ENCODE results near the gene PM20D2. TPM values are rescaled to one million over a fixed set of nuclear protein-coding genes. Genes with fewer than 3 reads are reported as not detected.

PM20D2 gene
- total and polyA plus RNA-seq, 5 donors = 4.8 to 17.1 (median 12.1) TPM

DNA sequence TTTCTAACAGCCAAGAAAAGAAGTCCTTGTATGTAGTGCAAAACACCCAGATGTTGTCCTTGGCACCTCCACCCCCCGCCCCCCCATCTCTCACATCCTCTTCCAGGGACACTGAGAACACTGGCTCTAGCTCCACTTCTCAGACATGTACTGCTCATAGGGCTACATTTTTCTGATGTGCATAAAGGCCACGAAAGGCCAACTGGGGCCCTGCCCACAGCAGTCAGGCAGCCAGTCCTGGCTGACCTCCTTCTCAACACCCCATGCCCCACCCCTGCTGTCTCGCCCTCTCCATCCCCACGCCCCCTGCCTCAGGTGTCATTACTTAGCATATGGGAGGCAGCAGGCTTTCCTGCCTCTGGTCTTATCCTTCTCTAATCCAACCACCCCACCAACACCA, 60.0 kb downstream of the PM20D2 start:
- no peaks in the 10 kb centered on the region for H3K9me3 ChIP-seq (ENCODE audit: control insufficient read depth, low read length)
- H3K27me3 ChIP-seq (ENCODE audit: control insufficient read depth, insufficient read depth) = no peaks in the 10 kb centered on the region
- no peaks in the 10 kb centered on the region for H3K4me1 ChIP-seq (ENCODE audit: control insufficient read depth, insufficient read depth, low read length)
- DNase-seq (peak in 1 of 3 donors; percentile 45), ATAC-seq (peak; percentile 28 to 38)
- intact Hi-C loops (cut with DNase I) = no loop called here
- no peak overlapping the region for H3K27ac ChIP-seq (ENCODE audit: low read length)
- 63% methylated on average over 4 of the region's 4 CpGs for WGBS
- no peak overlapping the region for H3K4me3 ChIP-seq (ENCODE audit: low read length)

DNA sequence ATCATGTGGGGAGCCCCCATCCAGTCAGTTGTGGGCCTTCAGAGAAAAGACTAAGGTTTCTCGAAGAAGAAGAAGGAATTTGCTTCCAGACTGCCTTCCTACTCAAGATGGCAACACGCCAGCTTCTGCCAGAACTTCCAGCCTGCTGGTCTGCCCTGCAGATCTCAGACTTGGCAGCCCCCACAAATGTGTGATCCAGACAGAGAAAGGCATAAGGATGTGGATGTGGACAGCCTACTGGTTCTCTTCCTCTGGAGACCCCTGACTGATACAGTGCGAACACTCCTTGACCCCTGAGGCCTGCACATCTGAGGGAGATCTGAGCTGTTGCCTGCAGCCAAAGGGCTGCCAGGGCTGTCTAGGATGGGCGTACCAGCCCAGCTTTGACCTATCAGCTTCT, 62.7 kb downstream of the PM20D2 start:
- Histone ChIP-seq H3K9me3 (ENCODE audit: control insufficient read depth, low read length) (no peaks in the 10 kb centered on the region), H3K27me3 (ENCODE audit: control insufficient read depth, insufficient read depth) (no peaks in the 10 kb centered on the region), H3K27ac (ENCODE audit: low read length) (no peak overlapping the region), H3K4me3 (ENCODE audit: low read length) (no peak overlapping the region), H3K4me1 (ENCODE audit: control insufficient read depth, insufficient read depth, low read length) (no peaks in the 10 kb centered on the region)
- 75% methylated on average over 4 of the region's 4 CpGs for WGBS
- DNase-seq = peak in 1 of 3 donors; percentile 55
- ATAC-seq = no peak
- intact Hi-C loops (cut with DNase I) = no loop called here

DNA sequence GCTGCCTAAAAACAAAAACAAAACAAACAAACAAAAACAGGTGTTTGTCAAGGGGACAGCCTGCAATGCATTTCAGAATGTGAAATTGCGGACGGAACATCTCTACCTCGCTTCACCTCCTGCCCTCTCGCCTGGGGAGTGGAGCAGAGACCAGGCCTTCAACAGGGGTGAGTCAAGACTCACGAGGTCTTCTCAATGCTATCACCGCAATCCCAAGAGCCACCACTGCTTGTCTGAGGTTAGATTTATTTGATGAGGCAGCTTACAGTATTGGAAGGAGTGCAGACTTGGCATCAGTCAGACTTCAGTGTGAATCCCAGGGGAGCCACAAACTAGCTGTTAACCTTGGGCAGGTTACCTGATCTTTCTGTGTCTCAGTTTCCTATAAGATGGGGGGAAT, 63.6 kb downstream of the PM20D2 start:
- H3K27me3 ChIP-seq (ENCODE audit: control insufficient read depth, insufficient read depth) = no peaks in the 10 kb centered on the region
- 94% methylated on average over 6 of the region's 6 CpGs for WGBS
- DNase-seq (no peak), ATAC-seq (no peak)
- H3K4me3 ChIP-seq (ENCODE audit: low read length) = no peak overlapping the region
- no peak overlapping the region for H3K27ac ChIP-seq (ENCODE audit: low read length)
- no peaks in the 10 kb centered on the region for H3K4me1 ChIP-seq (ENCODE audit: control insufficient read depth, insufficient read depth, low read length)
- no peaks in the 10 kb centered on the region for H3K9me3 ChIP-seq (ENCODE audit: control insufficient read depth, low read length)
- intact Hi-C loops (cut with DNase I) = no loop called here

DNA sequence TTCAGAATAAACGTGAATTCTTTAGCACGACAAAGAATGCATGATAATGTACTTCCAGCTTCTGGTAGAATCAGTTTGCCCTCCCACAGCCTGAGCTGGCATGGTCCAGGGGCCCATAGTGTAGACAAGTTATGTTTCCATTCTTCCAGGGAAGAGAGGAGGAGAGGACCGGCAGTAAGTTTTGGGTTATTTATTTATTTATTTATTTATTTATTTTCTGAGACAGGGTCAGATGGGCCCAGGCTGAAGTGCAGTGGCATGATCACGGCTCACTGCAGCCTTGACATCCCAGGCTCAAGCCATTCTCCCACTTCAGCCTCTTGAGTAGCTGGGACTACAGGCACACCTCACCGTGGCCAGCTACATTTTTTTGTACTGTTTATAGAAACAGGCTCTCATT, 66.6 kb downstream of the PM20D2 start:
- ATAC-seq = no peak
- no peak for DNase-seq
- WGBS = 53% methylated on average over 5 of the region's 5 CpGs
- intact Hi-C loops (cut with DNase I) = no loop called here
- Histone ChIP-seq H3K27me3 (ENCODE audit: control insufficient read depth, insufficient read depth) (no peaks in the 10 kb centered on the region), H3K4me3 (ENCODE audit: low read length) (no peak overlapping the region), H3K9me3 (ENCODE audit: control insufficient read depth, low read length) (no peaks in the 10 kb centered on the region), H3K27ac (ENCODE audit: low read length) (no peak overlapping the region), H3K4me1 (ENCODE audit: control insufficient read depth, insufficient read depth, low read length) (no peaks in the 10 kb centered on the region)

DNA sequence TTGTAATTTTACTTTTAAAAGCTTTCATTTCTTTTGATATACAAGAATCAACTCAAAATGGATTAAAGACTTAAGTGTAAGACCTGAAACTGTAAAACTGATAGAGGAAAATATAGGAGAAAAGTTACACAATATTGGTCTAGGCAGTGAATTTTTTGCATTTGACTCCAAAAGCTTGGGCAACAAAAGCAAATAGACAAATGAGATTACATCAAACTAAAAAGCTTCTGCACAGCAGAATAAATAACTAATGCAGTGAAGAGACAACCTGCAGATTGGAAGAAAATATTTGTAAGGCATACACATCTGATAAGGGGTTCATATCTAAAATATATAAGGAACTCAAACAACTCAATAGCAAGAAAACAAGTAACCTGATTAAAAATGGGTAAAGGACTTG, 68.3 kb downstream of the PM20D2 start:
- Histone ChIP-seq H3K9me3 (ENCODE audit: control insufficient read depth, low read length) (no peaks in the 10 kb centered on the region), H3K27ac (ENCODE audit: low read length) (no peak overlapping the region), H3K4me3 (ENCODE audit: low read length) (no peak overlapping the region), H3K27me3 (ENCODE audit: control insufficient read depth, insufficient read depth) (no peaks in the 10 kb centered on the region), H3K4me1 (ENCODE audit: control insufficient read depth, insufficient read depth, low read length) (no peaks in the 10 kb centered on the region)
- no peak for ATAC-seq
- no peak for DNase-seq
- intact Hi-C loops (cut with DNase I) = no loop called here

Other genes with a start within 250 kb of the PM20D2 start
- 1 to 10 TPM; 8.1 to 9.5 (median 8.7) TPM for gene RNGTT, start 182.4 kb upstream of the PM20D2 start, total RNA-seq
- 3.9 TPM for gene RNGTT, start 182.4 kb upstream of the PM20D2 start, polyA plus RNA-seq
- gene PNRC1, start 65.3 kb upstream of the PM20D2 start, total RNA-seq = 100 to 1,000 TPM; 200 to 225 (median 213) TPM
- 82.7 TPM for gene PNRC1, start 65.3 kb upstream of the PM20D2 start, polyA plus RNA-seq
- under 1 TPM in 3 of 4 donors, not detected in 1; 0.18 to 0.75 (median 0.45) TPM for gene SRSF12, start 28.0 kb upstream of the PM20D2 start, total RNA-seq
- 0.14 TPM for gene SRSF12, start 28.0 kb upstream of the PM20D2 start, polyA plus RNA-seq
- gene GABRR1, start 71.3 kb downstream of the PM20D2 start, total RNA-seq = not detected
- not detected for gene GABRR1, start 71.3 kb downstream of the PM20D2 start, polyA plus RNA-seq
- under 1 TPM; 0.26 to 0.81 (median 0.38) TPM for gene GABRR2, start 169.2 kb downstream of the PM20D2 start, total RNA-seq
- 0.38 TPM for gene GABRR2, start 169.2 kb downstream of the PM20D2 start, polyA plus RNA-seq
- gene UBE2J1, start 206.7 kb downstream of the PM20D2 start, total RNA-seq = 10 to 100 TPM; 13.8 to 23.6 (median 15.9) TPM
- gene UBE2J1, start 206.7 kb downstream of the PM20D2 start, polyA plus RNA-seq = 12.0 TPM

Data from right cardiac atrium (tissue), 5 donors.